PC-3 (cell line): Measurements from ENCODE around the gene FAM120B.

Source experiments
- CTCF ChIP-seq: fragments of 300-600 bp; sonication (generic); conservative IDR thresholded peaks from 2 replicates; pipeline ENCODE4 v1.5.1; 2017; ENCODE audit warnings: antibody characterized with exemption, low read depth, mild to moderate bottlenecking, low read length
- EZH2 ChIP-seq: fragments of 300-600 bp; sonication (generic); IDR thresholded peaks from one replicate; pipeline ENCODE4 v1.6.1; 2017; ENCODE audit warnings: antibody characterized with exemption, mild to moderate bottlenecking, low read length; ENCODE audit not compliant: unreplicated experiment
- EZH2phosphoT487 ChIP-seq: fragments of 300-600 bp; sonication (generic); IDR thresholded peaks from 2 replicates; pipeline ENCODE4 v1.6.1; 2018; ENCODE audit warnings: mild to moderate bottlenecking, antibody characterized with exemption, low read length, borderline replicate concordance

DNA sequence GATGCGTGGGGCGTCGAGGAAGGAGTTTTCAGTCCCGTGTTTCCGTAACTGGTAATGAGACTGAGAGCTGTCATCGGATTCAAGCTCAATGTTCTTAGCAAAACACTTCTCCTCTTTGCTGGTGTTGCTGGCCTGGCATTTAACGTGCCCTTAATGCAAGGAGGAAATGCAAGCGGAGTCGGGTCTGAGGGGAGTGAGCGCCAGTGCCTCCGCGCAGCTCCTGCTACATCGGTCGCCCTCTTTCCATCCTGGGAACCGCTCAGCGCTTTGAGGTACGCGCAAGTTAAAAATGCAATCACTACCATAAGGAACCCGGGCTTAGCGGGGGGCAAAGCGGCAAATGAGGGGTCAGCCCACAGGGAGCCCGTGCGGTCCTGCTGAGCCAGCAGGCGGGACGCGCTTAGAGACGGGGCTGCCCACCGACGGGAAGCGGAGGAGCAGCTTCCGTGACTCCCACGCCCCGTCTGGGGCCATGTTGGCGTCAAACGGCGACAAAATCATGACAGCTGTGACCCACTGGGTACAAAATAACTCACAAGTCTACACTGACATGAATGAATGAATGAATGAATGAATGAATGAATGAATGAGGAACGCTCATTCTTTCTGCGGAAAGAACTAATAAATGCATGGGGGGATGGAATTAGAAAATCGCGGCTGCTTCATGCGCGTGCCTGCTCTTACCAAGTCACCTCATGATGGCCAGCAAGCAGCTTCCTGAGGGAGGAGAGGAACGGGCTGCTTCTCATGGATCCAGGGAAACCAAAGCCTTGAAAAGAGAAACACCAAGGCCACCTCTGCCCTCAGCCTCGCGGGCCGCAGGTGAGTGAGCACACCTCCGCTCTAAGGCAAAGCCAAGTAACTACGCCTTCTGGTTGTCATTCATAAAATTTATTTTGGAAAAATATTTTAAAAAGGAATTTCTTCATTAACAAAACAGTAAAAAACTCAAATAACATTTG lies 24.9 kb upstream of the FAM120B start:
- TF ChIP-seq EZH2 (no peak), CTCF (no peak), EZH2phosphoT487 (no peak)
